Stimulated activated CD8-positive, alpha-beta memory T cell treated with anti-CD3 and anti-CD28 coated beads, Interleukin-15, amount 100 ng/mL, for 4 hours (primary cell): ENCODE data around the gene NTSR1.

ENCODE experiments used
- DNase-seq, 2 donors: peaks; one replicate each; pipeline ENCODE4 v3.0.0-alpha.2; 2020; ENCODE audit warnings: low read depth in 2 of 2

NTSR1 gene

GRCh38 chr20:62709537-62709905 is 885 bp downstream of the NTSR1 start:
- no peak for DNase-seq

- no peak for DNase-seq
These were observed 1.7 kb downstream of the NTSR1 start for GRCh38 chr20:62710221-62710885.

- peak; percentile 19 to 23 for DNase-seq
These were observed 2.5 kb downstream of the NTSR1 start for GRCh38 chr20:62710886-62711702.

- no peak for DNase-seq
These were observed 3.1 kb downstream of the NTSR1 start for GRCh38 chr20:62711703-62712101.

GRCh38 chr20:62712606-62713005 is 4.0 kb downstream of the NTSR1 start:
- DNase-seq, result no peak

- DNase-seq, result no peak
These were observed 5.4 kb downstream of the NTSR1 start for GRCh38 chr20:62714006-62714405.

GRCh38 chr20:62714799-62715198 is 6.2 kb downstream of the NTSR1 start:
- no peak for DNase-seq

GRCh38 chr20:62715201-62715600 is 6.6 kb downstream of the NTSR1 start:
- no peak for DNase-seq

- peak; percentile 21 to 25 for DNase-seq
These were observed 7.7 kb downstream of the NTSR1 start for GRCh38 chr20:62716198-62716940.

- DNase-seq, result no peak
These were observed 8.3 kb downstream of the NTSR1 start for GRCh38 chr20:62716941-62717310.

- DNase-seq, result no peak
These were observed 9.3 kb downstream of the NTSR1 start for GRCh38 chr20:62717933-62718332.

GRCh38 chr20:62718546-62718945 is 9.9 kb downstream of the NTSR1 start:
- no peak for DNase-seq

GRCh38 chr20:62719250-62719935 is 10.8 kb downstream of the NTSR1 start:
- DNase-seq, result no peak

GRCh38 chr20:62721511-62722370 is 13.1 kb downstream of the NTSR1 start:
- no peak for DNase-seq

GRCh38 chr20:62722627-62723026 is 14.0 kb downstream of the NTSR1 start:
- no peak for DNase-seq

- DNase-seq, result no peak
These were observed 14.7 kb downstream of the NTSR1 start for GRCh38 chr20:62723351-62723750.

- DNase-seq, result no peak
These were observed 15.3 kb downstream of the NTSR1 start for GRCh38 chr20:62723768-62724450.

- no peak for DNase-seq
These were observed 16.3 kb downstream of the NTSR1 start for GRCh38 chr20:62724692-62725595.

GRCh38 chr20:62725596-62726268 is 17.1 kb downstream of the NTSR1 start:
- DNase-seq, result no peak
